HEK293T (cell line): ENCODE results near the gene AAR2.

Source experiments
- CTCF ChIA-PET: fragments of 350-600 bp; formaldehyde crosslinking; extraction: SDS; loops from one replicate; lab custom pipeline; 2021; ENCODE audit warnings: antibody characterized with exemption, inconsistent platforms; lab: Yijun Ruan, JAX
- POLR2A ChIA-PET: fragments of 350-600 bp; formaldehyde crosslinking; extraction: SDS; loops from one replicate; lab custom pipeline; 2020; ENCODE audit warnings: antibody characterized with exemption, inconsistent platforms; lab: Yijun Ruan, JAX
- DNase-seq: peaks from one replicate; pipeline ENCODE4 v3.0.0; 2012; ENCODE audit warnings: mixed read lengths; ENCODE audit errors: extremely low spot score
- ARNT ChIP-seq: fragments of 450-650 bp; IDR thresholded peaks from 2 replicates; pipeline ENCODE4 v1.6.1; 2017; ENCODE audit warnings: mild to moderate bottlenecking
- BHLHE40 ChIP-seq: fragments of 450-650 bp; IDR thresholded peaks from 2 replicates; pipeline ENCODE4 v1.6.1; 2016; ENCODE audit warnings: mild to moderate bottlenecking, moderate library complexity, borderline replicate concordance
- CTBP1 ChIP-seq: fragments of 450-650 bp; IDR thresholded peaks from 2 replicates; pipeline ENCODE4 v1.6.1; 2016; ENCODE audit warnings: borderline replicate concordance
- ELF4 ChIP-seq: fragments of 450-650 bp; IDR thresholded peaks from 2 replicates; pipeline ENCODE4 v1.6.1; 2017; ENCODE audit warnings: antibody characterized with exemption
- FOXA1 ChIP-seq: fragments of 450-650 bp; IDR thresholded peaks from 2 replicates; pipeline ENCODE4 v1.6.1; 2016; ENCODE audit warnings: mild to moderate bottlenecking
- FOXK2 ChIP-seq: fragments of 450-650 bp; IDR thresholded peaks from 2 replicates; pipeline ENCODE4 v1.6.1; 2016; ENCODE audit warnings: mild to moderate bottlenecking
- FOXM1 ChIP-seq: fragments of 450-650 bp; IDR thresholded peaks from 2 replicates; pipeline ENCODE4 v1.6.1; 2017; ENCODE audit warnings: mild to moderate bottlenecking, borderline replicate concordance
- HDGF ChIP-seq: fragments of 450-650 bp; IDR thresholded peaks from 2 replicates; pipeline ENCODE4 v1.6.1; 2017; ENCODE audit warnings: antibody characterized with exemption, borderline replicate concordance
- L3MBTL2 ChIP-seq: fragments of 450-650 bp; conservative IDR thresholded peaks from 2 replicates; pipeline ENCODE4 v1.6.1; 2016; ENCODE audit warnings: mild to moderate bottlenecking
- LEF1 ChIP-seq: fragments of 450-650 bp; IDR thresholded peaks from 2 replicates; pipeline ENCODE4 v1.6.1; 2017; ENCODE audit warnings: mild to moderate bottlenecking, borderline replicate concordance
- NFRKB ChIP-seq: fragments of 450-650 bp; IDR thresholded peaks from 2 replicates; pipeline ENCODE4 v1.6.1; 2016; ENCODE audit warnings: mild to moderate bottlenecking, moderate library complexity
- SP1 ChIP-seq: fragments of 450-650 bp; IDR thresholded peaks from 2 replicates; pipeline ENCODE4 v1.6.1; 2017
- SUZ12 ChIP-seq: fragments of 450-650 bp; IDR thresholded peaks from 2 replicates; pipeline ENCODE4 v1.6.1; 2016; ENCODE audit warnings: mild to moderate bottlenecking
- TARDBP ChIP-seq: fragments of 450-650 bp; IDR thresholded peaks from 2 replicates; pipeline ENCODE4 v1.6.1; 2016
- ZNF384 ChIP-seq: fragments of 450-650 bp; IDR thresholded peaks from 2 replicates; pipeline ENCODE4 v1.6.1; 2016
- TF ChIP-seq, protein P1 (sequence below): fragments of 450-650 bp; IDR thresholded peaks from 2 replicates; pipeline ENCODE4 v1.6.1; 2016

Gene AAR2

DNA sequence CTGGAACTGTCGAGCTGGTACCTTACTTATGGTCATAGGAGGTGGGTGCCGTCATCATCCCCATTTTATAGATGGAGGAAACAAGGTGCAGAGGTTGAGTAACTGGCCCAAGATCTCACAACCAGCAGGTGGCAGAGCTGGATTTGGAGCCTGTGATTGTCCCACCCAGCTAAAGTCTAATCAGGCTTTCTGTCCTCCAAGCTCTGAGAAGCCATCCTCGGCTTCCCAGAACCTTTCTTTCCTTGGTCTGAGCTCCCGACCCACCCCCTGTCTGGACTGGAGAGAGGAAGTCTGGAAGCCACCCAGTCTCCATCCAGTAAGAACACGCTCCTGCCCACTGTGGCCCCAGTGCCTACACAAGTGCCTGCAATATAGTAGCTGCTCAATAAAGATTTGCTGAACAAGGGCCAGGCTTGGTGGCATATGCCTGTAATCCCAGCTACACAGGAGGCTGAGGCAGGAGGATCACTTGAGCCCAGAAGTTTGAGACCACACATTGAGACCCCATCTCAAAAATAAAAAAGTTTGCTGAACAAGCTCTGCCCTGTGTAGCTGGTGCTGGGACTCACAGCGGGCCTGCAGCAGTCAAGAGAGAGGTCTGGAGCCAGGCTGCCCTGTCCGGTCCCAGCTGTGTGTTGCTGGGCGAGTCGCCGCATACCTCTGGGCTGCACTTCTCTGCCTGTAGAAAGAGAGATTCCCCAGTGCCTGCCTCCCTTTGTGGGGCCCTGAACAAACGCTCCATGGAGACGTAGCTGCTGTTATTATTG lies 37.3 kb downstream of the AAR2 start:
- TF ChIP-seq LEF1 (no peak), SUZ12 (no peak), ARNT (no peak), SP1 (no peak), FOXA1 (no peak), NFRKB (no peak)
- CTCF ChIA-PET: interaction anchor here (0.5 to 2.7 kb wide), 3 partner anchors 126 to 261 kb away, joined by 3 to 10 read pairs (median 3); no protein-coding TSS in a partner anchor
- DNase-seq: no peak
- POLR2A ChIA-PET: no interaction called here

DNA sequence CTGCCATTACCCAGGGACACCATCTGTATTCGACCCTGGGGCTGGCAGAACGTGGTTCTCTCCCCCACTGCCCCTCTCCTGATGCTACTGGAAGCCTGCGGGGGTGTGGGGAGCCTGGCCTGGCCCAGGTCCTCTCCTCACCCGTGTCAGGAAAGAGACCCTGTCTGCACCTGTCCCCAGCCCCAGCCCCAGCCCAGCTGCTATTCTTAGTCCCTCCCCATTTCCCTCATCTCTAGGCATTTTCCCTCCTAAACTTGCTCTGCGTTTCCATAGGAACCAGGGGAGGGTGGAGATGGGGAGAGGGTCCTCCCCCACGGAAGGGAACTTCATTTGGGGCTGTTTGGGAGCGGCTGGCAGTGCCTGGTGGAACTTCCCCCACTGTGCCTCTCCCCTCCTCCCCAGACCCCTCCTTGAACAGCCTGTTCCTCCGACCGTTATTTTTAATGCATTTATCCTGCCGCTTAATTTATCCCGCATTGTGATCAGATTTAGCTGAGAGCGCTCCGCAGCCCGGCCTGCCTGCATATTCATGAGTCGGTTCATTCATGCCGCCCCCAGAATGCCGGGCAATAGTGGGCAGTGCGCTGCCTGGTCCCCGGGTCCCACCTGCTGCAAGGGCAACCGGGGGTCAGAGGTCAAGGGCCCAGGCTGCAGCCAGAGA lies 38.0 kb downstream of the AAR2 start:
- TF ChIP-seq FOXM1 (no peak), SP1 (no peak), LEF1 (no peak), ARNT (no peak), HDGF (no peak), FOXA1 (no peak), TARDBP (no peak), ELF4 (no peak), L3MBTL2 (no peak), ZNF384 (no peak), CTBP1 (no peak), NFRKB (no peak), BHLHE40 (no peak)
- ChIA-PET CTCF (interaction anchor here (0.5 to 2.7 kb wide), 2 partner anchors 125 to 260 kb away, joined by 3 to 10 read pairs; no protein-coding TSS in a partner anchor), POLR2A (no interaction called here)
- DNase-seq: no peak

DNA sequence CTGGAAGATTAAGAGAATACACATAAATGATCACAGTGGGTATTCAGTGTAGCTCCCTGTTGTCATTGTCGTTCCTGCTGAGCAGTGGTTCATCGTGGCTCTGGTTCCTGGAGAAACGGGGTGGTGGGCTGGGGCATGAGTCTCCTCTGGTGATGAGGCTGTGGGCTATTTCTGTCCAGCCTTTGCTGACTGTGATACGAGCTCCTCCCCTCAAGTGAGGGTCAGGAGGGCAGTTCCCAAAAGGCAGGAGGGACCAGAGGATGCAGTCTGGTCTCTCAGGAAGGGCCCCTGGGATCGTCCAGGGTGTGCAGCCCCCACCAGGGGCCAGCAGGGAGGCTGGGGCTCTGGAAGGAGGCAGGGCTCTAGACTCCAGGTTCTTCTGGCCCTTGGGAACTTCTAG lies 38.7 kb downstream of the AAR2 start:
- TF ChIP-seq FOXM1 (no peak), FOXK2 (no peak), ZNF384 (no peak), SUZ12 (no peak), LEF1 (no peak), L3MBTL2 (no peak), SP1 (no peak), ARNT (no peak), CTBP1 (no peak), ELF4 (no peak), TARDBP (no peak), NFRKB (no peak), FOXA1 (no peak), HDGF (no peak), BHLHE40 (no peak)
- TF ChIP-seq, protein P1, sequence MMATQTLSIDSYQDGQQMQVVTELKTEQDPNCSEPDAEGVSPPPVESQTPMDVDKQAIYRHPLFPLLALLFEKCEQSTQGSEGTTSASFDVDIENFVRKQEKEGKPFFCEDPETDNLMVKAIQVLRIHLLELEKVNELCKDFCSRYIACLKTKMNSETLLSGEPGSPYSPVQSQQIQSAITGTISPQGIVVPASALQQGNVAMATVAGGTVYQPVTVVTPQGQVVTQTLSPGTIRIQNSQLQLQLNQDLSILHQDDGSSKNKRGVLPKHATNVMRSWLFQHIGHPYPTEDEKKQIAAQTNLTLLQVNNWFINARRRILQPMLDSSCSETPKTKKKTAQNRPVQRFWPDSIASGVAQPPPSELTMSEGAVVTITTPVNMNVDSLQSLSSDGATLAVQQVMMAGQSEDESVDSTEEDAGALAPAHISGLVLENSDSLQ: no peak
- CTCF ChIA-PET: no interaction called here
- POLR2A ChIA-PET: no interaction called here

DNA sequence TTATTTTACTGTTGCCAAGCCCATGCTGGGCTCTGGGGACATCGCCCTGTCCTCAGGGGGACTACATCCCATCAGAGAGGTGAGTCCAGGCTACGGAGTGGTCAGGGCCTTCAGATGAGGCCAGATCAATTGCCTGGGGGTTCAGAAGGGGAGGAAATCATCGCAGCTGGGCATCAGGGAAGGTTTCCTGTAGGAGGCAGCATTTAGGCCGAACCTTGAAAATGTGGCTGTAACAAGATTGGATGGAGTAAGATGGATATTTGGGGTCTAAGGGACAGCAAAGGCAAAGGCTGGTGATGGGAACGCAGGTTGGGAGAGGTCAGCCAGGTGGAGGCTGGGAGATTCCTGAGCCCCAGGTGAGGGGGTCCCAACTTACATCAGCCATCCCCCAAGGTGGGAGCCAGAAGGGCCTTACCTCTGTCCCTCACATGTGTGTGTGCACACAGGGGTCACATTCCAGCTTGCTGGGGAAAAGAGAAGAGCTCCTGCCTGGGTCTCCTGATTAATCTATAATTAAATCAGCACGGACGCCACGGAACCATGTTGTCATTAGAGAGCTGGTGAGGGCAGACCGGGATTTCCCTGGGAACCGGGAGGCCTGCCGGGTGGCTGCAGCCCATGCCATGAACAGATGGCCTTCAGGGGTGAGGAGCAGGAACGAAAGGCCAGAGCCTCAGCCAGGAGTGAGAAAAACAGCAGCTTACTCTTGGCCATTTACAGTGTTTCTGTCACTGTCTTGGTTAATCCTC lies 39.3 kb downstream of the AAR2 start:
- ChIA-PET CTCF (no interaction called here), POLR2A (no interaction called here)
- DNase-seq: no peak
- TF ChIP-seq LEF1: no peak
- no peak for TF ChIP-seq FOXK2
- no peak for TF ChIP-seq FOXM1
- TF ChIP-seq NFRKB: no peak
- TF ChIP-seq, protein P1: no peak
- TF ChIP-seq FOXA1: no peak

More for the DNA sequence above, 38.7 kb downstream of the AAR2 start:
- no peak for DNase-seq

DNA sequence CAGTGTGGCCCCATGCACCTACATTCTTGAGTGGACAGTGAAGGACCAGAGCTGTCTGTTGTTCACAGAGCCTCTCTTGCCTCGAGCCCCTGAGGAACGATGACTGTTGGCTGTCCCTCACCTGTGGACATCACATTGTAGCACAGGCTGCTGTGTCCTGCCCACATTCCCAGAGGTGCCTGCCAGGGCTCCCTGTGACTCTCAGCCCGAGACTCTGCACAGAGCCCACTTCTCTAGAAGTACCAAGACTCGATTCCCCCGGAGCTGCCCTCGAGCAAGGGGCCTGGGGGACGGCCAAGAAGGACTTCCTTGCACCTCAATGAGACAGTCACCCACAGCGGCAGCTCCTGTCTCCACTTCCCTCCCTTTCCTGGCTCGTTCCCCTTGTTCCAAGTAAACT lies 41.3 kb downstream of the AAR2 start:
- no peak for TF ChIP-seq TARDBP
- no peak for TF ChIP-seq FOXM1
- POLR2A ChIA-PET: no interaction called here
- DNase-seq: no peak
- CTCF ChIA-PET: no interaction called here

DNA sequence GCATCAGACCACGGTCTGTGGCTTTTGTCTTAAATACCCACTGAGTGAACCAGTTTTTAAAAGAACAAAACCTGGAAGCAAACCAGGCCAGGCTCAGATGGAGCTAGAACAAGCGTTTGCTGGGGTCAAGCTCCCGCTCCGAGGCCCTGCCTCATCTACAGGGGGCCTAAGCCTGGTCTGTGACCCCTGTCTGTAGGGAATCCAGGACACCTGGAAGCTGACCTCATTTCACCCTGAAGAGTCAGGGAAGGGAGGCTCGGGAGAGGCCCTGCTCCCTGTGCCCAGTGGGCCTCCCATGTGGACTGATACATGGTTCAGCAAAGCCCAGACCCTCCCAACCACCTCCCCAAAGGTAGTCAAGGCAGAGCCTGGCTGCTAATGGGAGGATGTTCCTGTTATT lies 43.1 kb downstream of the AAR2 start:
- DNase-seq: no peak
- CTCF ChIA-PET: interaction anchor here (0.7 kb wide), 1 partner anchor 67 kb away, joined by 3 read pairs; no protein-coding TSS in a partner anchor
- TF ChIP-seq, protein P1: no peak
- TF ChIP-seq FOXK2: no peak
- TF ChIP-seq L3MBTL2: no peak
- TF ChIP-seq BHLHE40: no peak
- no peak for TF ChIP-seq LEF1
- TF ChIP-seq FOXA1: no peak
- TF ChIP-seq ZNF384: no peak
- no peak for TF ChIP-seq SP1
- TF ChIP-seq ELF4: no peak
- no peak for TF ChIP-seq SUZ12
- TF ChIP-seq HDGF: no peak
- TF ChIP-seq FOXM1: no peak
- TF ChIP-seq ARNT: no peak
- TF ChIP-seq CTBP1: no peak
- no peak for TF ChIP-seq TARDBP
- no peak for TF ChIP-seq NFRKB
- POLR2A ChIA-PET: no interaction called here
